ENCODE results near the gene CYP26A1.
A peak's percentile ranks its signal among the peaks of the same experiment; 100 is the strongest.

The CYP26A1 gene

DNA sequence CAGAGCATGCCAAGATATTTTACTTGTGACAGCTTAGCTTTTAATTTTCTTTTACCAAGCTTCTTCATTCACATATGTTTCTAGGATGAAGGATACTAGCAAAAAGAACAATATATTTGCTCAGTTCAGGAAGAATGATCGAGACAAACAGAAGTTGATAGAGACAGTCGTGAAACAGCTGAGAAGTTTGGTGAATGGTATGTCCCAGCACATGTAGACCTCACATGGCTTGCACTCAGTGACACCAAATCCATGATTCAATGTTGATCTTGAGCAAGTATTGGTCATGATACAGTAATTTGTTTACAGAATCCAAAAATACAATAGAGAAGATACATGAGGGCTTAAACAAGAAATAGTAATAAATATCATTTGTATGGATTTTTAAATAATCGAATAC, 15.6 kb upstream of the CYP26A1 start:
- H3K4me3 ChIP-seq (ENCODE audit: low read depth, low read length): no peak overlapping the region
- H3K4me1 ChIP-seq (ENCODE audit: control insufficient read depth, insufficient read depth, low read length): peaks cover 13% of the 10 kb centered on the region; the same call in 1 of the 2 replicates
- H3K27ac ChIP-seq (ENCODE audit: low read depth, low read length): no peak overlapping the region
- H3K36me3 ChIP-seq (ENCODE audit: control insufficient read depth, insufficient read depth, low read length): no peaks in the 10 kb centered on the region
- H3K9me3 ChIP-seq (ENCODE audit: control insufficient read depth, insufficient read depth, low read depth, low read length): no peaks in the 10 kb centered on the region
- no peak overlapping the region for H3K9ac ChIP-seq (ENCODE audit: low read length)
- H3K27me3 ChIP-seq (ENCODE audit: control insufficient read depth, insufficient read depth, low read length): peaks cover 60% of the 10 kb centered on the region

- Histone ChIP-seq H3K27me3 (ENCODE audit: control insufficient read depth, insufficient read depth, low read length) (peaks cover 81% of the 10 kb centered on the region), H3K36me3 (ENCODE audit: control insufficient read depth, insufficient read depth, low read length) (no peaks in the 10 kb centered on the region), H3K4me1 (ENCODE audit: control insufficient read depth, insufficient read depth, low read length) (peaks cover 15% of the 10 kb centered on the region), H3K27ac (ENCODE audit: low read depth, low read length) (no peak within 1 kb of the TSS), H3K9me3 (ENCODE audit: control insufficient read depth, insufficient read depth, low read depth, low read length) (no peaks in the 10 kb centered on the region), H3K4me3 (ENCODE audit: low read depth, low read length) (peak within 1 kb of the TSS; percentile 45), H3K9ac (ENCODE audit: low read length) (no peak within 1 kb of the TSS)
Measured at GRCh38 chr10:93059975-93060886, 13.5 kb upstream of the CYP26A1 start, which contains the start of gene CYP26C1. Gene CYP26C1 (plus strand): TSS chr10:93060798. CDS start chr10:93061264, 466 bp downstream.

DNA sequence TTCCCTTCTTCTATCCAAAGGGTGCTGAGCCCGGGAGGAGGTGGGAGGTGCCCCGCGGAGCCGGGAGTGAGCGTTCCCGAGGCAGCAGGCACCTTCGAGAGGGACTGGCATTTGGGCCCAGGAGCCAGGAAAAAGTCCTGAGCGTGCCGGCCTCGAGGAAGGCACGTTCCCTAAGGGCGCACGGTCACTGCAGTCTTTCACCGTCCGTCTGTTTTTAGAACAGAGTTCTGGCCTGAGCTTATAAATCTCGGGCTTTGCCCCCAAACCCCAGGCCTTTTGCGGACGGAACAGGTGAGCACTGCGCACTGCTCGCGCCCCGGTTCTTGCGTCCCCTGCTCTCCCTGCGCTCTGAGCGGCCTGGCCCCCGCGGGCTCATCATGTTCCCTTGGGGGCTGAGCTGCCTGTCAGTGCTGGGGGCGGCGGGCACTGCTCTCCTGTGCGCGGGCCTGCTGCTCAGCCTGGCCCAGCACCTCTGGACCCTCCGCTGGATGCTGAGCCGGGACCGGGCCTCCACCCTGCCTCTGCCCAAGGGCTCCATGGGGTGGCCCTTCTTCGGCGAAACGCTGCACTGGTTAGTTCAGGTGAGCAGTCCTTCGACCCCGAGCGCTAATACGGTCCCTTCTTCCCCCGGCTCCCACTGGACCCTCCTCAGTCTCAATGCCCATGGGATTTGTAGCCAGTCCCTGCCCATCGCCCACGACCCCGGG, 12.7 kb upstream of the CYP26A1 start:
- no peak overlapping the region for H3K27ac ChIP-seq (ENCODE audit: low read depth, low read length)
- peak overlapping the region; percentile 45 for H3K4me3 ChIP-seq (ENCODE audit: low read depth, low read length)
- H3K9ac ChIP-seq (ENCODE audit: low read length): no peak overlapping the region
- H3K27me3 ChIP-seq (ENCODE audit: control insufficient read depth, insufficient read depth, low read length): peaks cover 89% of the 10 kb centered on the region
- H3K4me1 ChIP-seq (ENCODE audit: control insufficient read depth, insufficient read depth, low read length): peaks cover 20% of the 10 kb centered on the region
- no peaks in the 10 kb centered on the region for H3K9me3 ChIP-seq (ENCODE audit: control insufficient read depth, insufficient read depth, low read depth, low read length)
- H3K36me3 ChIP-seq (ENCODE audit: control insufficient read depth, insufficient read depth, low read length): no peaks in the 10 kb centered on the region

DNA sequence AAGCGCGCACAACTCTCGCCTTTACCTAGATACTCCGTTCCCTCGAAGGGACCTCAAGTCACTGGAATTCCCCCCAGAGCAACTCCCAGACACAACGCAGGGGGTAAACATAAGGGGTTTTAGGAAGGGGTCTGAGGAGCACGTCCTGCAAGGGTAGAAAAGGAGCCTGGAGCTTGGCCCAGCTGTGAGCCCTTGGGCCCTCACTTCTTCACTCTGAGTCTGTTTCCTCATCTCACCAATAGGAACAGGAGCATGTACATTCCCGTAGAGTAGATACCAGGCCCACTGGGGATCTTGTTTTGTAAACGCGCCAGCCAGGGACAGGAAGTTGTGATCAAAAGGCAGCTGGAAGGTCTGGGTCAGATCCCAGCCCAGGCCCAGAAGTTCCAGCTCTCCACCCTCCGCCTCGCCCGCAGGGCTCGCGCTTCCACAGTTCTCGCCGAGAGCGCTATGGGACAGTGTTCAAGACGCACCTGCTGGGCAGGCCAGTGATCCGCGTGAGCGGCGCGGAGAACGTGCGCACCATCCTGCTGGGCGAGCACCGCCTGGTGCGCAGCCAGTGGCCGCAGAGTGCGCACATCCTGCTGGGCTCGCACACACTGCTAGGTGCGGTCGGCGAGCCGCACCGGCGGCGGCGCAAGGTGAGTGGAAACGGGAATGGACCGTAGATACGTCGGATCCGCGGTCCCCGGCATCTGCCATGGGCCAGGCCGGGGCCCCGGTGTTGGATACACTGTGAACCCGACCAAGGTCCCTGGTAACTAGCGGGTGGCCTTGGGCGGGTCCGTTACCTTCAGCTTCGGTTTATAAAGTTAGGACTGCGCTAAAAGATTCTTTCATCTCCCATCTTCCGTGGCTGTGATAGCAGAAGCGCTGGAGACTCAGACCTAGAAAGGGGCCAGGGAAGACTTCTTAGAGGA, 11.8 kb upstream of the CYP26A1 start:
- Histone ChIP-seq H3K27me3 (ENCODE audit: control insufficient read depth, insufficient read depth, low read length) (peaks cover 97% of the 10 kb centered on the region), H3K4me3 (ENCODE audit: low read depth, low read length) (peak overlapping the region; percentile 45), H3K27ac (ENCODE audit: low read depth, low read length) (no peak overlapping the region)

DNA sequence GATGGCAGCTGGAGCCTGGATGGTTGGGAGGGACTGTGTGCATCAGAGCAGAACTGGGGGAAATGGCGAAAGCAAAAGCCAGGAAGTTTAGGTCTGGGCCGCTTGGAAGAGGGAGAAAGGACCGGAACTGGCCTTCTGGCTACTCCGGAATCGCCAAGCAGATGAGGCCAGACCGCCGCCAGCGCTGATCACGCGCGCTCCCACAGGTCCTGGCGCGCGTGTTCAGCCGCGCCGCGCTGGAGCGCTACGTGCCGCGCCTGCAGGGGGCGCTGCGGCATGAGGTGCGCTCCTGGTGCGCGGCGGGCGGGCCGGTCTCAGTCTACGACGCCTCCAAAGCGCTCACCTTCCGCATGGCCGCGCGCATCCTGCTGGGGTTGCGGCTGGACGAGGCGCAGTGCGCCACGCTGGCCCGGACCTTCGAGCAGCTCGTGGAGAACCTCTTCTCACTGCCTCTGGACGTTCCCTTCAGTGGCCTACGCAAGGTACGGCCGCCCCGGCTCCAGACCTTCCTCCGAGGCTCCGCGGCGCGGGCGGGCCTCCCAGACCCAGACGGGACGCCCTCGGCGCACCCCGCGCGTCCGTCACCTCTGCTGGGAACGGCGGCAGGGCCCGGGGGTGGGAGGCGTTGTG, 11.1 kb upstream of the CYP26A1 start:
- H3K36me3 ChIP-seq (ENCODE audit: control insufficient read depth, insufficient read depth, low read length): no peaks in the 10 kb centered on the region
- peaks cover 20% of the 10 kb centered on the region for H3K4me1 ChIP-seq (ENCODE audit: control insufficient read depth, insufficient read depth, low read length)
- peaks cover 100% of the 10 kb centered on the region for H3K27me3 ChIP-seq (ENCODE audit: control insufficient read depth, insufficient read depth, low read length)
- no peaks in the 10 kb centered on the region for H3K9me3 ChIP-seq (ENCODE audit: control insufficient read depth, insufficient read depth, low read depth, low read length)
- no peak overlapping the region for H3K9ac ChIP-seq (ENCODE audit: low read length)
- H3K4me3 ChIP-seq (ENCODE audit: low read depth, low read length): peak overlapping the region; percentile 45
- H3K27ac ChIP-seq (ENCODE audit: low read depth, low read length): no peak overlapping the region

More for the DNA sequence above, 11.8 kb upstream of the CYP26A1 start:
- H3K9me3 ChIP-seq (ENCODE audit: control insufficient read depth, insufficient read depth, low read depth, low read length): no peaks in the 10 kb centered on the region
- H3K4me1 ChIP-seq (ENCODE audit: control insufficient read depth, insufficient read depth, low read length): peaks cover 20% of the 10 kb centered on the region
- no peaks in the 10 kb centered on the region for H3K36me3 ChIP-seq (ENCODE audit: control insufficient read depth, insufficient read depth, low read length)
- H3K9ac ChIP-seq (ENCODE audit: low read length): no peak overlapping the region

DNA sequence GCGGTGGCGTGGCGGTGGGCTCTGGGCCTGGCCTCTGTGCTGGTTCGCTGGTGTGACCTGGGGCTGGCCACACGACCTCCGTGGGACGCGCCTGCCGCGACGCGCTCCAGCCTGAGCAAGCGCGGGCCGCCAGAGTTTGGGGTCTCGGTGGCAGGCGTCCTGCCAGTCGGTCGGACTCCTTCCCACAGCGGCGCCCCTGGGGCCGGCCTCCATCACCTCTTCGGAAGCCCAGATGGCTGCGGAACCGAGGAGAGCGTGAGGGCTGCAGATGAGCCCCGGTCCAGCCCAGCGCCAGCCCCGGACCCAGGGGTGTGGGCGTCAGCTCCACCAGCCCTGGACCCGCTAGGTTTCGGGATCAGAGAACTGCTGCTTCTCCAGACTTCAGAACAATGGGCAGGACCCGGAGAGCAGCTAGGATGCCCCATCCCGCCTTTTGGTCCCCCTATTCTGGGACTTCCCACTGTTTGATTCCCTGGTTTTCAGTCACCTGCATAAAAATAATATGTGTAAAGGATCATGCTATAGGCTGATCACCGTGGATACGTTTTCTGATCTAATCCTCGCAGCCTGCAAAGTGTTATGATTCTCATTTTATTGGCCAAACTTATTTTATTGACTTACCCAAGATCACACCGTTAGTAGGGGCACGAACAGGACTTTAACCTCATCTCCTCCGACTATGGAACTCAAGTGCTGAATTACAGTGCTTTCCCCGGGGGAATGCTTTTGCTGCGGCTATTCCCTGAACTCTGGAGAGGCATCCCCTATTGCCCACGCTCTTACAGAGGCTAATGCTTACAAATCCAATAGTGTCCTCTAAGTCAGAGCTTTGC, 10.3 kb upstream of the CYP26A1 start:
- Histone ChIP-seq H3K9me3 (ENCODE audit: control insufficient read depth, insufficient read depth, low read depth, low read length) (no peaks in the 10 kb centered on the region), H3K36me3 (ENCODE audit: control insufficient read depth, insufficient read depth, low read length) (no peaks in the 10 kb centered on the region), H3K27me3 (ENCODE audit: control insufficient read depth, insufficient read depth, low read length) (peaks cover 100% of the 10 kb centered on the region), H3K9ac (ENCODE audit: low read length) (no peak overlapping the region), H3K4me1 (ENCODE audit: control insufficient read depth, insufficient read depth, low read length) (peaks cover 20% of the 10 kb centered on the region), H3K27ac (ENCODE audit: low read depth, low read length) (no peak overlapping the region), H3K4me3 (ENCODE audit: low read depth, low read length) (peak overlapping the region; percentile 45)

DNA sequence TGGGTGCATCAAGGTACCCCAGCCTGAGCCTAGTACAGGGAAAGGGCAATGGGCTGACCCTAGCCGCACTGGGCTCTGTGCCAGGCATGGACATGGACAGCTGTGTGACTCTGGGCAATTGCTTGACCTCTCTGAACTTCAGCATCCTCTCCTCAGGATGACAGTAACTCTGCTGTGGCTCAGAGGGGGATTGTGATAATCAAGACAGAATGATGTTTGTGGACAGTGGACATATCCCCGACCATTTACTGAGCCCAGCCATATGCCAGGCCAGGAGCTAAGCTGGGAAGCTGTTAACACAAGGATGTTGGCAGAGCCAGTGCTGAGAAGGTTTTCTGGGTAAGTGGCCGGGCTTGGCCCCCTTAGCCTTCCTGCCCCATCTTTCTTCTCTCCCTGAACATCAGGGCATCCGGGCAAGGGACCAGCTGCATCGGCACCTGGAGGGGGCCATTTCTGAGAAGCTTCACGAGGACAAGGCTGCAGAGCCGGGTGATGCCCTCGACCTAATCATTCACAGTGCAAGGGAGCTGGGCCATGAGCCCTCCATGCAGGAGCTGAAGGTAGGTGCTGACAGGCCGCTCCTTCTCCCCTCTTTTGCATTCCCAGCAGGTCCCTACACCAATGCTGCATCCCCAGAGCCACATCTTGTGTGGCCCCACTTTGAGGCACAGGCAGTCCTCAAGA, 9.6 kb upstream of the CYP26A1 start:
- Histone ChIP-seq H3K27ac (ENCODE audit: low read depth, low read length) (no peak overlapping the region), H3K4me3 (ENCODE audit: low read depth, low read length) (no peak overlapping the region), H3K9ac (ENCODE audit: low read length) (no peak overlapping the region), H3K4me1 (ENCODE audit: control insufficient read depth, insufficient read depth, low read length) (peaks cover 20% of the 10 kb centered on the region), H3K27me3 (ENCODE audit: control insufficient read depth, insufficient read depth, low read length) (peaks cover 100% of the 10 kb centered on the region), H3K36me3 (ENCODE audit: control insufficient read depth, insufficient read depth, low read length) (no peaks in the 10 kb centered on the region), H3K9me3 (ENCODE audit: control insufficient read depth, insufficient read depth, low read depth, low read length) (no peaks in the 10 kb centered on the region)

DNA sequence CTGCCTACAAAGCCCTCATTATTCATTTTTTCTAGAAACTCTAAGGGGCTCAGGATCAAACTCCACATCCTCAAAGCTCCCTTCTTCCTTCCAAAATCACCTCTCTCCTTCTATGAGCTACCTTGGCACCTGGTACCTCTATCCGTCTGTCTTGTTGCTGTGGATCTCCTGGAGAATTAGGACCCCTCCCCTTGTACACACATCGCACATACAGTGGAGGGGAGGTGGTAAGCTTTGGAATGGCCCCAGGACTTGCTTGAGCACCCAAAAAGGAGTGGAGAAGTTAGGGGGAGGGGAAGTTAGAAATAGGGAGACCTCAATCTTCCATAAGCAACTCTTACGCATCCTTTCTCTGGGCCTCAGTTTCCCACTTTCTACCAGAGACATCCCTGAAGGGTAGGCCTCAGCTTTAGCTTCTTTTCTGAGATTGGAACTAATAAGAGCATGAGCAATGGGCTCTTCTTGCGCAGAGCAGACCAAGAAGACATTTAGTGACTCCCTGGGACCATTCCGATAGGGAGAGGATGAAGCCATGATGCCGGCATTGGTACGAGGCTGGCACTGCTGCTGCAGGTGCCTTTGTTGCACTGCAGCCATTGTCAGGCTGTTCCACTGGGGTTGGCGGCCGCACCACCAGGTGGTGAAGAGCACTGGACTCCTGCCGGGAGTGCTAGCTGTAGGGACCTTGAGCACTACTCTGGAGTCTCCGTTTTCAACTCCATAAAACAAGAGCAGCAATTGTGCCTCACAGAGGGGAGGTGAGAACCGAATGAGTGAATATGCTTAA, 8.6 kb upstream of the CYP26A1 start:
- no peak overlapping the region for H3K9ac ChIP-seq (ENCODE audit: low read length)
- H3K4me1 ChIP-seq (ENCODE audit: control insufficient read depth, insufficient read depth, low read length): peaks cover 15% of the 10 kb centered on the region
- peaks cover 100% of the 10 kb centered on the region for H3K27me3 ChIP-seq (ENCODE audit: control insufficient read depth, insufficient read depth, low read length)
- no peaks in the 10 kb centered on the region for H3K9me3 ChIP-seq (ENCODE audit: control insufficient read depth, insufficient read depth, low read depth, low read length)
- no peak overlapping the region for H3K27ac ChIP-seq (ENCODE audit: low read depth, low read length)
- H3K36me3 ChIP-seq (ENCODE audit: control insufficient read depth, insufficient read depth, low read length): no peaks in the 10 kb centered on the region
- peak overlapping the region; percentile 50 for H3K4me3 ChIP-seq (ENCODE audit: low read depth, low read length)
